BE2C (cell line): ENCODE data around the gene PCDHA5.

ENCODE experiments used
- DNase-seq: peaks from one replicate; pipeline ENCODE4 v3.0.0-alpha.2; 2020
- H3K27me3 ChIP-seq: fragments of 250-450 bp; sonication (Bioruptor Pico); 2 replicates; pipeline ENCODE4 v1.5.1; 2020; ENCODE audit warnings: mild to moderate bottlenecking
- H3K36me3 ChIP-seq: fragments of 250-450 bp; sonication (Bioruptor Pico); 2 replicates; pipeline ENCODE4 v1.5.1; 2020; ENCODE audit warnings: mild to moderate bottlenecking
- H3K4me1 ChIP-seq: fragments of 250-450 bp; sonication (Bioruptor Pico); 2 replicates; pipeline ENCODE4 v1.5.1; 2020
- H3K4me3 ChIP-seq: 2 replicates; pipeline ENCODE4 v1.5.1; 2011; ENCODE audit warnings: low read depth, low read length
- H3K9me3 ChIP-seq: fragments of 250-450 bp; sonication (Bioruptor Pico); 2 replicates; pipeline ENCODE4 v1.5.1; 2020
- TF ChIP-seq, protein P1 (sequence below): IDR thresholded peaks from 2 replicates; pipeline ENCODE4 v1.5.1; 2012; ENCODE audit warnings: mild to moderate bottlenecking, low read depth, low read length

The PCDHA5 gene

GRCh38 chr5:140870221-140871201 is 49.1 kb downstream of the PCDHA5 start:
- H3K4me3 ChIP-seq = no peak overlapping the region
- no peak for DNase-seq
- TF ChIP-seq, protein P1, sequence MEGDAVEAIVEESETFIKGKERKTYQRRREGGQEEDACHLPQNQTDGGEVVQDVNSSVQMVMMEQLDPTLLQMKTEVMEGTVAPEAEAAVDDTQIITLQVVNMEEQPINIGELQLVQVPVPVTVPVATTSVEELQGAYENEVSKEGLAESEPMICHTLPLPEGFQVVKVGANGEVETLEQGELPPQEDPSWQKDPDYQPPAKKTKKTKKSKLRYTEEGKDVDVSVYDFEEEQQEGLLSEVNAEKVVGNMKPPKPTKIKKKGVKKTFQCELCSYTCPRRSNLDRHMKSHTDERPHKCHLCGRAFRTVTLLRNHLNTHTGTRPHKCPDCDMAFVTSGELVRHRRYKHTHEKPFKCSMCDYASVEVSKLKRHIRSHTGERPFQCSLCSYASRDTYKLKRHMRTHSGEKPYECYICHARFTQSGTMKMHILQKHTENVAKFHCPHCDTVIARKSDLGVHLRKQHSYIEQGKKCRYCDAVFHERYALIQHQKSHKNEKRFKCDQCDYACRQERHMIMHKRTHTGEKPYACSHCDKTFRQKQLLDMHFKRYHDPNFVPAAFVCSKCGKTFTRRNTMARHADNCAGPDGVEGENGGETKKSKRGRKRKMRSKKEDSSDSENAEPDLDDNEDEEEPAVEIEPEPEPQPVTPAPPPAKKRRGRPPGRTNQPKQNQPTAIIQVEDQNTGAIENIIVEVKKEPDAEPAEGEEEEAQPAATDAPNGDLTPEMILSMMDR = no peak
- H3K4me1 ChIP-seq = no peaks in the 10 kb centered on the region
- H3K27me3 ChIP-seq = no peaks in the 10 kb centered on the region
- no peaks in the 10 kb centered on the region for H3K9me3 ChIP-seq
- peaks cover 3% of the 10 kb centered on the region for H3K36me3 ChIP-seq
